Left lung (tissue), 10 donors: ENCODE measurements around the gene SH3TC1. TPM values are rescaled to one million over a fixed set of nuclear protein-coding genes. Genes with fewer than 3 reads are reported as not detected.
A peak's percentile ranks its signal among the peaks of the same experiment; 100 is the strongest.

Experiments
- ATAC-seq: fragments of 200-7000 bp; cut with Tn5 transposase; one replicate; pipeline ENCODE4 v1.9.1; 2020; ENCODE audit warnings: moderate library complexity
- DNase-seq, 4 donors: peaks; one replicate each; pipeline ENCODE4 v3.0.0-alpha.2; 2013 to 2020
- H3K27ac ChIP-seq, 2 donors: fragments of 200-600 bp; sonication (generic) in 1 of 2; one replicate each; pipeline versions ENCODE4 v1.5.0 to v1.8.0; 2020 to 2021
- H3K27me3 ChIP-seq, 2 donors: fragments of 200-600 bp; sonication (generic) in 1 of 2; one replicate each; pipeline versions ENCODE4 v1.5.0 to v1.8.0; 2020 to 2021
- H3K36me3 ChIP-seq, 2 donors: fragments of 200-600 bp; sonication (generic) in 1 of 2; one replicate each; pipeline versions ENCODE4 v1.5.0 to v1.8.0; 2020 to 2021
- H3K4me1 ChIP-seq, 2 donors: fragments of 200-600 bp; one replicate each; pipeline ENCODE4 v1.8.0; 2021
- H3K4me3 ChIP-seq, 2 donors: fragments of 200-600 bp; sonication (generic) in 1 of 2; one replicate each; pipeline versions ENCODE4 v1.5.0 to v1.8.0; 2020 to 2021; ENCODE audit warnings: mild to moderate bottlenecking in 1 of 2
- H3K9me3 ChIP-seq, 2 donors: fragments of 200-600 bp; sonication (generic) in 1 of 2; one replicate each; pipeline versions ENCODE4 v1.5.0 to v1.8.0; 2020 to 2021
- CTCF ChIP-seq, 2 donors: fragments of 200-600 bp; sonication (generic) in 1 of 2; IDR thresholded peaks; one replicate each; pipeline versions ENCODE4 v1.5.0 to v1.8.0; 2021; ENCODE audit warnings: antibody characterized with exemption in 2 of 2
- intact Hi-C, 2 donors: fragments of 100-400 bp; cut with DNase I; formaldehyde crosslinking; loops; one replicate each; pipeline versions ENCODE4 v1.11.2 to v1.14.2; 2022
- polyA plus RNA-seq, 6 donors: library from polyadenylated mRNA; unstranded; fragments of 120-200 nt; gene quantifications; one replicate each; pipeline ENCODE4 v1.2.1, GENCODE V29; 2013; ENCODE audit not compliant: insufficient read length in 6 of 6
- total RNA-seq, 2 donors: library from RNA; stranded (reverse); fragmentation: NEBNext Ultra II Directional; extraction: Animal tissue kit (Norgen Biotek cat#: 25700); gene quantifications; one replicate each; pipeline ENCODE4 v1.2.1, GENCODE V29; 2021
- donor health status: DM: no; HTN: yes; CAD: no.
- donor health status: DM: no; HTN: no; CAD: no.

SH3TC1 gene
- total and polyA plus RNA-seq, 8 donors, result 22.0 to 46.1 (median 28.3) TPM

GRCh38 chr4:8217871-8218270, 18.8 kb downstream of the SH3TC1 start:
- DNase-seq (peak in 1 of 4 donors; percentile 69), ATAC-seq (no peak)
- Histone ChIP-seq H3K27me3 (no peaks in the 10 kb centered on the region), H3K4me1 (peaks cover 0 to 48% of the 10 kb centered on the region in 2 donors), H3K36me3 (peaks cover 0 to 90% of the 10 kb centered on the region in 2 donors), H3K9me3 (no peaks in the 10 kb centered on the region), H3K4me3 (no peak overlapping the region), H3K27ac (no peak overlapping the region)
- no peak for TF ChIP-seq CTCF (IDR thresholded peaks at IDR 0.05)
- intact Hi-C loops, result no loop called here

GRCh38 chr4:8218371-8219031, 19.4 kb downstream of the SH3TC1 start:
- Histone ChIP-seq H3K4me3 (no peak overlapping the region), H3K36me3 (peaks cover 0 to 90% of the 10 kb centered on the region in 2 donors), H3K9me3 (no peaks in the 10 kb centered on the region), H3K4me1 (peaks cover 0 to 48% of the 10 kb centered on the region in 2 donors), H3K27ac (no peak overlapping the region), H3K27me3 (no peaks in the 10 kb centered on the region)
- DNase-seq, result peak in 1 of 4 donors; percentile 66
- intact Hi-C loops, result no loop called here
- ATAC-seq, result no peak
- no peak for TF ChIP-seq CTCF (IDR thresholded peaks at IDR 0.05)

- intact Hi-C loops, result no loop called here
- no peak overlapping the region for H3K4me3 ChIP-seq
- H3K27ac ChIP-seq, result no peak overlapping the region
- H3K4me1 ChIP-seq, result peaks cover 0 to 45% of the 10 kb centered on the region in 2 donors
- TF ChIP-seq CTCF (IDR thresholded peaks at IDR 0.05), result no peak
- no peaks in the 10 kb centered on the region for H3K9me3 ChIP-seq
- no peak for ATAC-seq
- peaks cover 0 to 90% of the 10 kb centered on the region in 2 donors for H3K36me3 ChIP-seq
- no peaks in the 10 kb centered on the region for H3K27me3 ChIP-seq
- peak in 1 of 4 donors; percentile 73 for DNase-seq
These were observed 20.1 kb downstream of the SH3TC1 start for GRCh38 chr4:8219236-8219635.

- peak; percentile 35 for ATAC-seq
- DNase-seq, result peak in 1 of 4 donors; percentile 32
- H3K36me3 ChIP-seq, result peaks cover 0 to 90% of the 10 kb centered on the region in 2 donors
- no peak overlapping the region for H3K4me3 ChIP-seq
- H3K4me1 ChIP-seq, result peaks cover 0 to 33% of the 10 kb centered on the region in 2 donors
- intact Hi-C loops, result no loop called here
- H3K9me3 ChIP-seq, result no peaks in the 10 kb centered on the region
- peak overlapping the region; percentile 29 to 53 for H3K27ac ChIP-seq
- no peak for TF ChIP-seq CTCF (IDR thresholded peaks at IDR 0.05)
- no peaks in the 10 kb centered on the region for H3K27me3 ChIP-seq
These were observed 21.8 kb downstream of the SH3TC1 start for GRCh38 chr4:8220661-8221450.

- no peak overlapping the region for H3K4me3 ChIP-seq
- peak; percentile 61 for ATAC-seq
- peaks cover 0 to 89% of the 10 kb centered on the region in 2 donors for H3K36me3 ChIP-seq
- peak overlapping the region; percentile 39 to 53 for H3K27ac ChIP-seq
- H3K4me1 ChIP-seq, result peaks cover 0 to 33% of the 10 kb centered on the region in 2 donors
- no peak for DNase-seq
- no peaks in the 10 kb centered on the region for H3K27me3 ChIP-seq
- TF ChIP-seq CTCF (IDR thresholded peaks at IDR 0.05), result no peak
- no peaks in the 10 kb centered on the region for H3K9me3 ChIP-seq
- intact Hi-C loops, result no loop called here
These were observed 22.4 kb downstream of the SH3TC1 start for GRCh38 chr4:8221476-8221875.
